ENCODE data around the gene PRRX1.

The PRRX1 gene

GRCh38 chr1:170776252-170776651, 112.3 kb downstream of the PRRX1 start:
- no peak overlapping the region for H3K4me3 ChIP-seq (ENCODE audit: low read depth, low read length)
- H3K27me3 ChIP-seq (ENCODE audit: insufficient read depth, low read depth, severe bottlenecking), result no peaks in the 10 kb centered on the region
- H3K36me3 ChIP-seq, result no peaks in the 10 kb centered on the region
- no peak for DNase-seq
- H3K9me3 ChIP-seq (ENCODE audit: severe bottlenecking), result no peaks in the 10 kb centered on the region
- no peak for TF ChIP-seq CTCF (IDR thresholded peaks at IDR 0.05; ENCODE audit: low read depth, low read length)
- H3K27ac ChIP-seq, result no peak overlapping the region

DNA sequence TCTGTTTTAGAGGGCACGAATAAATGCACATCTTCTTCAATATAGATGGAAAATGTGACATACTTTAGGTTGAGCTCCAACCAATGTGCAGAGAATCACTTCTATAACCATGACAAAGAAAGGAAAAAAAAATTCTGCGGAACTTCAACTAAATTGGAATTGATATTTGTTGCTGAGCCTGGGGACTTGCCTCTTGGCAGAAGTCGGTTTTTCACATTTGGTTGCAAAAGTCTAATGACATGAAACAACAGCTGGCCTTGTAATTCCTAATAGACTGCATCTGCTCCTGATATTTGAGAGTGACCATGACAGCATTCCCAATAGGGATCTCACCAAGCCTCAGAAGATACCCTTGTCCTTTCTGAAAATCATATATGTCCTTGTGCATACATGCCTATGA, 112.8 kb downstream of the PRRX1 start:
- H3K27me3 ChIP-seq (ENCODE audit: insufficient read depth, low read depth, severe bottlenecking), result no peaks in the 10 kb centered on the region
- H3K36me3 ChIP-seq, result no peaks in the 10 kb centered on the region
- H3K27ac ChIP-seq, result no peak overlapping the region
- TF ChIP-seq CTCF (IDR thresholded peaks at IDR 0.05; ENCODE audit: low read depth, low read length), result no peak
- no peaks in the 10 kb centered on the region for H3K9me3 ChIP-seq (ENCODE audit: severe bottlenecking)
- DNase-seq, result no peak
- H3K4me3 ChIP-seq (ENCODE audit: low read depth, low read length), result no peak overlapping the region
